Measurements from ENCODE around the gene CNR1. TPM values are rescaled to one million over a fixed set of nuclear protein-coding genes. Genes with fewer than 3 reads are reported as not detected.
"Not testable (repeated sequence)": the region's sequence is repeated elsewhere in the genome, so short reads cannot be mapped to it uniquely, and the experiment has no call there.

The CNR1 gene
- total RNA-seq, result 10 to 100 TPM; 11.1 to 21.7 TPM
- long read RNA-seq, donor 1, full-length matches to known transcripts, result 2 of 8 reads
- long read RNA-seq, donor 1, partial matches to known transcripts, result 1 of 8 reads
- long read RNA-seq, donor 1, other reads (novel, unspliced or antisense), result 5 of 8 reads
- long read RNA-seq, donor 2, partial matches to known transcripts, result 0 of 1 reads
- long read RNA-seq, donor 2, other reads (novel, unspliced or antisense), result 1 of 1 reads

DNA sequence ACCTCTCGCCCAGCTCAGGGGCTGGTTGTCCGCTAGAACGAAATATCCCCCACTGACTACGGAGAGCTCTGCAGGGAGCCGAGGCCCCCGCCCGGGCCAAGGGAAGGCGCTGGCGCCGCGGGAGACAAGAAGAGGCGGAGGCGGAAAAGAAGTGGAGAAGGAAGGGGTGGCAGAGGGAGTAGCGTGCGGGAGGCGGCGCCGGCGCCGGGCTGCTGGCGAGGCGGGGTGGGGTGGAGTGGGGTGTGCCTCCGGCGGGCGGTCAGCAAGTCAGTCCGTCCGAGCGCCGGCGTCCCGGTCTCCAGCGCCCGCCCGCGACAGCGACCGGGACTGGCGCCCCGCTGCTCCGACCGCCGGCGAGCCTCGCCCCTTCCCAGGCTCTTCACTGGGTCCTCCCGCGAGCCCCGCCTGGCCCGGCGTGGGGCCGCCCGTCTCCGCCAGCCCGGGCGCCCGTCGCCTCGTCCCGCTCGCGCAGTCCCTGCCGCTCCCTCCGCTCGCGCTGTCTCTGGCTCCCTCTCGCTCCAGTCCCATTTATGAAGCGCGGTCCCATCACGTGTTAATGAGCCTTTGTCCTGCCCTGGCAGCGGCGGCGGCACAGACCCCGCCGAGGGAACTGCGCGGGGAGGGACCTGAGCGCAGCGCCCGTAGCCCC lies at the start of gene CNR1:
CNR1 (minus strand) TSS at position 504 of the 649 bp plus-strand sequence. CDS start 21,073 bp downstream, outside the sequence.
- intact Hi-C loops (cut with DNase I), result no loop called here
- peak; percentile 86 for DNase-seq (ENCODE audit: low spot score)

DNA sequence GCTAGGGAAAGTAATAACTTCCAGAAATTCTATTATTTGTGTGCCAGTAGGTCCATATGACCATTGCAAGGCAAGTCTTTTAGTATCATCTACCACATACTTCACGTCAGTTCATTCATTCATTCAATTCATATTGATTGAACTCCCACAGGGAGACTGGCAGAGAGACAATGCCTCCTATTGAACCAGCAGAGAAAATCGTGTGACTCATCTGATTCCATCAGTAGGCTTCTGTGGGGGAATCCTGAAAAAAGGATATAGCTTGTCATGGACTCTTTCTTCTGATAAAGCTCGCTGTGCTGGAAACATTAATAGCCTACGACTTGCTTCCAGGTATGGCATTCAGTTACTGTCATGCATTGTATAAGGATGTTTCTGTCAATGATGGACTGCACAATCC lies 45.3 kb upstream of the CNR1 start:
- DNase-seq (ENCODE audit: low spot score), result no peak
- intact Hi-C loops (cut with DNase I), result no loop called here

GRCh38 chr6:88209301-88209700 lies 43.2 kb upstream of the CNR1 start:
- intact Hi-C loops (cut with DNase I), result no loop called here
- DNase-seq (ENCODE audit: low spot score), result no peak

DNA sequence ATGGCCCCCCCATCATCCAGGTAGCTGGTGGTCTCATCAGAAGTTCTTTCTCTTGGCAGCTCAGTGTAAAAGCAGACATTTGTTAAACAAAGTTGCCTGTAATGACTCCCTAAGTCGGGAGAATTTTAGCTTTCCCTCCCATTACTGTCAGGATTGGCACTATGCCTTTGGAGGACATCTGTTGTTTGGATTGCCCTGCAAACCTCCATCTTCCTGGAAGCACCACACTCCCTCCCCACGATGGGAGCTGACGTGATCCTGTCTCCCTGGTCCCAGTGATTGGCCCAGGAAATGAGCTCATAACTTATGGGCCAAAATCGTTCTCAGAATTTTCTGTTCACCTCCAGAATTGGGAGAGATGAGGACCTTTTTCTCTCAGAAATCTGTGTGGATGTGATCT lies 42.6 kb upstream of the CNR1 start:
- DNase-seq (ENCODE audit: low spot score), result no peak
- intact Hi-C loops (cut with DNase I), result no loop called here

DNA sequence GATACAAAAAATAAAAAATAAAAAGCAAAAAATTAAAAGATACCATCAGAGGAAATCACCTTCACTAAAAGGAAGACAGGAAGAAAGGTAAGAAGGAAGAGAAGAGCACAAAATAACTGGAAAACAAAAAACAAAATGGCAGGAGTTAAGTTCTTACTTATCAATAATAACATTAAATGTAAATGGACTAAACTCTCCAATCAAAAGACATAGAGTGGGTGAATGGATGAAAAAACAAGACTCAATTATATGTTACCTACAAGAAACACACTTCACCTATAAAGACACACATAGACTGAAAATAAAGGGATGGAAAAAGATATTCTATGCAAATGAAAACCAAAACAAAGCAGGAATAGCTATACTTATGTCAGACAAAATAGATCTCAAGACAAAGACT lies 35.6 kb upstream of the CNR1 start:
- intact Hi-C loops (cut with DNase I), result loop anchor here in 1 of 2 donors (5.0 kb wide), 1 partner anchor 514 kb away; no protein-coding TSS in a partner anchor
- DNase-seq (ENCODE audit: low spot score), result not testable (repeated sequence)

DNA sequence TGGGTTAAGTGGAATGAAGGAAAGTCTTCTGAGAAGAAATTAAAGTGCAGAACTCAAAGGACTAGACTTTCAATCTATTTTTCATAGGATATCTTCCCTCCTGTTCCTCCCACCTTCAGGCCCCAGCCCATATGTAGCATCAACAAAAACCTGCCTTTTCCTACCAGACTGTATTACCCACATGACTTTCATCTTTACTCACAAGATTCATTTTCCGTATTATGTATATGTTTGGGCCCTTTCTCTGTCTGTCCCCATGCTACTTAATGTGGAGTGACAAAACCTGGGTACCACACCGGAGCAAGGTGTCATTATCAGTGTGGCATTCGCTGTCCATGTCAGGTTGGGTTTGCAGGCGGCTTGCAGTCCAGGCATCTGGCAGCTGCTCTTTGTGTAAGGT lies 18.8 kb upstream of the CNR1 start:
- no peak for DNase-seq (ENCODE audit: low spot score)
- intact Hi-C loops (cut with DNase I), result no loop called here

GRCh38 chr6:88183471-88183870 lies 17.3 kb upstream of the CNR1 start:
- DNase-seq (ENCODE audit: low spot score), result no peak
- intact Hi-C loops (cut with DNase I), result no loop called here

DNA sequence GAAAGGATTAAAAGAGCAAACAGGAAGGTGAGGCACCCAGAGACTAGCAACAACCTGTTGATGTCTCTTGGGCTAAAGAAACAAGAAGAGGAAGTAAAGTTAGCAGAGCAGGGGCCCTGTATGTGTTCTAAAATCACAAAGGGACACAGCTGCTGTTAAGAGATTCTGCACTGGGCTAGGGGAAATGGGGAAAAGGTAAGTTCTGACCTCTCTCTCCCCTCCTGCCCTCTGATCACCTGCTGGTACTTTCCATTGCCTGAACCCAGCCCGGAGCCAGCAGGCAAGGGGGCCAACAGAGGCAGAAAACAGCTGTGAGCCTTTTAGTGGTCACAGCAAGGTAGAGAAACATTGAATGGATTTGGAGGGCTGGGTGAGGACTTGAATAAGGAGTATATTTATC lies 13.5 kb upstream of the CNR1 start:
- DNase-seq (ENCODE audit: low spot score), result no peak
- intact Hi-C loops (cut with DNase I), result no loop called here

- intact Hi-C loops (cut with DNase I), result no loop called here
- DNase-seq (ENCODE audit: low spot score), result no peak
Measured at GRCh38 chr6:88177961-88178464, 11.9 kb upstream of the CNR1 start.

- intact Hi-C loops (cut with DNase I), result no loop called here
Measured at GRCh38 chr6:88174906-88175305, 8.8 kb upstream of the CNR1 start.

GRCh38 chr6:88171312-88171711 lies 5.2 kb upstream of the CNR1 start:
- intact Hi-C loops (cut with DNase I), result no loop called here
- no peak for DNase-seq (ENCODE audit: low spot score)

More at GRCh38 chr6:88174906-88175305, 8.8 kb upstream of the CNR1 start:
- no peak for DNase-seq (ENCODE audit: low spot score)

DNA sequence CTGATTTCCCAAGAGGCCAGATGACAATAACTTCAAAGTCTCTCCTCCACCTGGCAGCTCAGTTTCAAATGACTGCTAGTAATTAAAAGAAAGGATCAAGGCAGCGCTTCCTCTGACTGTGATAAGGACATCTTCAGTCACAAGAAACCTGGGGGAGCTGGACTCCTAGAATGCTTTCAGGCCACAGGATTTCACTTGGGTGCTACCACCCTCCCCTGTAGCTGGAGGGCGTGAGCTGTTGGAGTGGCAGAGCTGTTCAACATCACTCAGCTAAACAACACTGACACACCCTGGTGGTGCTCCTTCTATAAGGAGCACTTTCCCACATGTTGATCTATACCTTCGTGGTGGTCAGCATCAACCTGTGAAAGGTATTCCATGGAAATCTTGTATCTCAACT lies 2.2 kb upstream of the CNR1 start:
- DNase-seq (ENCODE audit: low spot score), result no peak
- intact Hi-C loops (cut with DNase I), result no loop called here

GRCh38 chr6:88167352-88167937 lies 1.3 kb upstream of the CNR1 start:
- DNase-seq (ENCODE audit: low spot score), result no peak
- intact Hi-C loops (cut with DNase I), result no loop called here

DNA sequence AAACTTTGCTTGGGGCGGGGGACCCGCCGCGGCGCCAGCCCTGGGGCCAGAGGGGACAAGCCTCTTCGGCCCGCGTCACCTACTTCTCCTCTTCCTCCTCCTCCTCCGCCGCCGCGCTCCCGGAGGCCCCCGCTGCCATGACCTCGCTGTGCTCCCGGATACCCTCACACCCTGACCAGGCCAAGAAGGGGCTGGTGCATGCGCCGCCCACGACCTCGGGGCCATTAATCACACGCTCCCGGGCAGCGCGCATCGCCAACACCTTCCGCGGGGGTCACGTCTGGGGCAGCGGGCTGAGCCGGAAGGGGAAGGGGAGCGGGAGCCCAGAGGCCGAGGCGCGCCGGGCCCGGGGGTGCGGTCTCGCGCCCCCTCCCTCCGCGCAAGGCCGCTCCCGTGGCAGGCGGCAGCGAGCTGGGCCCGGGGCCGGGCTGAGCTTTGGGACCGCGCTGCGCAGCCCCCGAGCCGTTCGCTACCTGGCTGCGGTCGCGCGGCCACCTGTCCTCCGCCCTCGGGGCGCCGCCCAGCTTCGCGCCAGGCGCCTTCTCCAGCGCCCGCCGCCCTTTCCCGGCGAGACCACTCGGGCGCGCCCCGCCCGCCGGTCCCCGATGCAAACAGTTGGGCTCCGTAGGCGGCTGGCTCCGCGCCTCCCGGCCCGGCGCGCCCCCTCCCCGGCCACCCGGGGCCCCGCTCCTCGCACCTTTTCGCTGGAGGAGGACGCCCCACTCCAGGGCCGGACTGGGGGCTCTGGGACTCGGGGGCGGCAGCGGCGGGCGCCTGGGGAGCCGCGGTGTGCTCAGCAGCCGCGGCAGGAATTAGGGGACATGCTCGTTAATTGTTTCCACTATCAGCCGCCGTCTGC lies 575 bp upstream of the CNR1 start:
- intact Hi-C loops (cut with DNase I), result no loop called here
- peak; percentile 81 for DNase-seq (ENCODE audit: low spot score)

DNA sequence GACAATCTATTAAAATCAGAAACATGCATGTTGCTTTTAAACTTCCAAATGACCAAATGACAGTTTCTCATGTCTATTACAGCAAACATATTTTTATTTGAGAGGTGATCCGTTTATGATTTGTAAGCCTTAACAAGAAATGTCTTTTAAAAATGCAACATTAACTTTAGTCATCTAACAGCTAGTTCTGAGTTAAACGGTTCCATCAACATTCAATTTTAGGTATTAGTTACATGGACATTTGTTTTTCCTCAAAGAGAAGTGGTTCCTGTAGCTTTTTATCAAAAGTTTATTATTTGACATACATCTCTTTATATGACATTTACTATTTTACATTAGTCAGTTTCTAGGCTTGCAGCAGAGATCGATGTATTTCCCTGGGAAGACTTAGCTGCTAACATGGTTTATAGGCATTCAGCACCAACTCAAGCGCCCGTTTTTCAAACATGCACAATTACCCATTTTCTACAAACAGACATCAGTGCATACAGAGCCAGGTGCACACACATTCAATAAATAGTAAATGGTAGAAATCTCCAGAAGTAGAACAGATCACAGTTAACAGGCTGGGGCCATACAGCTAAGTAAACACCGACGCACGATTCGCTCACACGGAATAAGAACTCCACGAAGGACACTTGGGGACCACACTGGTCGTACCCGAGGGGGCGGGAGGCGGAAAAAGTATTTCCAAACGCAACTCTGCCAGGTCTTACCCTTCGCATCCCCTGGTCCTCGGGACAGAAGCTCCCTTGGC lies 882 bp downstream of the CNR1 start:
- no peak for DNase-seq (ENCODE audit: low spot score)
- intact Hi-C loops (cut with DNase I), result no loop called here

DNA sequence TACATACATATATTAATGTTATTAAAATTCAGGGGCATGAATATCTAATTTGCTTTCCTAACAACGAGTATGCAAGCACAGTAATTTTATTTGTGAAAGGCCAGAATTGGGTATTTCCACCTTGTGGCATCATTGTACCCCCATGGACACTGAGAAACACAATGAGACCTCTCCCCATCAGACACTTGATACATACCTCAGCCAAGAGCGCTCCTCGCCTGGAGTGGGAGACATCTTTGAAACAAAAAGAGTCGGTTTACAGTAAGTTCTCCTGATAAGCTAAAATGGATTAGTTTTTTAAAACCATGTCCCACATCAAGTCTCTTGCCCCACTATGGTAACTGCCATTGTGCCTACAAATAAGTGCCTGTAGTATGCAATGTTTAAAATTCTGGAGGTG lies 2.1 kb downstream of the CNR1 start:
- intact Hi-C loops (cut with DNase I), result no loop called here

GRCh38 chr6:88163616-88164015 lies 2.5 kb downstream of the CNR1 start:
- intact Hi-C loops (cut with DNase I), result no loop called here
- no peak for DNase-seq (ENCODE audit: low spot score)

More for the DNA sequence above, 2.1 kb downstream of the CNR1 start:
- no peak for DNase-seq (ENCODE audit: low spot score)

- intact Hi-C loops (cut with DNase I), result no loop called here
- no peak for DNase-seq (ENCODE audit: low spot score)
Measured at GRCh38 chr6:88161940-88162339, 4.2 kb downstream of the CNR1 start.

- DNase-seq (ENCODE audit: low spot score), result no peak
- intact Hi-C loops (cut with DNase I), result no loop called here
Measured at GRCh38 chr6:88157106-88157505, 9.0 kb downstream of the CNR1 start.
